Smooth muscle cell (in vitro differentiated cells): ENCODE measurements around the gene ACTR3. TPM values are rescaled to one million over a fixed set of nuclear protein-coding genes. Genes with fewer than 3 reads are reported as not detected.

Source experiments
- DNase-seq: peaks from one replicate; lab custom pipeline; 2025; ENCODE audit not compliant: unreplicated experiment; lab: John Stamatoyannopoulos, UW
- H2AFZ ChIP-seq: fragments of 200-600 bp; sonication (generic); 2 replicates; pipeline ENCODE4 v1.6.0; 2016; ENCODE audit warnings: antibody characterized with exemption, low read depth, mild to moderate bottlenecking
- H3F3A ChIP-seq: fragments of 200-600 bp; sonication (generic); 2 replicates; pipeline ENCODE4 v1.6.0; 2017; ENCODE audit warnings: antibody characterized with exemption, low read depth
- H3K27ac ChIP-seq: fragments of 200-600 bp; sonication (generic); 2 replicates; pipeline ENCODE4 v1.5.1; 2016; ENCODE audit warnings: low read depth, mild to moderate bottlenecking
- H3K27me3 ChIP-seq: fragments of 200-600 bp; sonication (generic); 2 replicates; pipeline ENCODE4 v1.6.1; 2016; ENCODE audit warnings: low read depth, mild to moderate bottlenecking
- H3K36me3 ChIP-seq: fragments of 200-600 bp; sonication (generic); 2 replicates; pipeline ENCODE4 v1.5.1; 2016; ENCODE audit warnings: low read depth
- H3K4me1 ChIP-seq: fragments of 200-600 bp; sonication (generic); 2 replicates; pipeline ENCODE4 v1.5.1; 2016; ENCODE audit warnings: low read depth
- H3K4me2 ChIP-seq: fragments of 200-600 bp; sonication (generic); 2 replicates; pipeline ENCODE4 v1.6.0; 2016; ENCODE audit warnings: mild to moderate bottlenecking
- H3K4me3 ChIP-seq: fragments of 200-600 bp; sonication (generic); 2 replicates; pipeline ENCODE4 v1.5.1; 2016; ENCODE audit warnings: mild to moderate bottlenecking
- H3K79me2 ChIP-seq: fragments of 200-600 bp; sonication (generic); 2 replicates; pipeline ENCODE4 v1.6.0; 2016; ENCODE audit warnings: low read depth, mild to moderate bottlenecking
- H3K9ac ChIP-seq: fragments of 200-600 bp; sonication (generic); 2 replicates; pipeline ENCODE4 v1.6.0; 2016; ENCODE audit warnings: low read depth
- H3K9me3 ChIP-seq: fragments of 200-600 bp; sonication (generic); replicated peaks from 2 replicates; pipeline ENCODE4 v1.5.1; 2016; ENCODE audit warnings: low read depth
- H4K20me1 ChIP-seq: fragments of 200-600 bp; sonication (generic); 2 replicates; pipeline ENCODE4 v1.6.0; 2016; ENCODE audit warnings: low read depth
- CTCF ChIP-seq: fragments of 200-600 bp; sonication (generic); IDR thresholded peaks from 2 replicates; pipeline ENCODE4 v1.5.1; 2017; ENCODE audit warnings: borderline replicate concordance, mild to moderate bottlenecking, antibody characterized with exemption; ENCODE audit not compliant: insufficient read depth, poor library complexity, severe bottlenecking
- WGBS: methylation state at CpG from one replicate; pipeline ENCODE4 v1.1.7; 2016; ENCODE audit warnings: low lambda C conversion rate; 5-methylcytosine and 5-hydroxymethylcytosine counted together
- polyA plus RNA-seq: library from polyadenylated mRNA; unstranded; fragments of >200 nt; fragmentation: Nextera tagmentation; extraction: Ambion mirVana; gene quantifications from 2 replicates; pipeline ENCODE4 v1.2.1, GENCODE V29; 2016
- total RNA-seq: library from RNA; depleted of rRNA; stranded (reverse); fragments of >200 nt; gene quantifications from 2 replicates; pipeline ENCODE4 v1.2.3, GENCODE V29; 2014

ACTR3 gene
- total and polyA plus RNA-seq, 2 experiments from 2014 or later, result 173 to 263 TPM

- peaks cover 61% of the 10 kb centered on the region for H3K4me1 ChIP-seq
Observed at GRCh38 chr2:113896791-113897190, 6.9 kb downstream of the ACTR3 start.

GRCh38 chr2:113898081-113898480 is 8.2 kb downstream of the ACTR3 start:
- Histone ChIP-seq H3K36me3 (no peaks in the 10 kb centered on the region), H3K79me2 (peaks cover 100% of the 10 kb centered on the region), H3K4me2 (peak overlapping the region; percentile 58), H4K20me1 (peaks cover 100% of the 10 kb centered on the region), H3K27me3 (no peaks in the 10 kb centered on the region), H3K27ac (peak overlapping the region; percentile 62), H3K4me3 (no peak overlapping the region), H2AFZ (no peak overlapping the region), H3K9ac (peak overlapping the region; percentile 13), H3K4me1 (peaks cover 48% of the 10 kb centered on the region), H3F3A (peaks cover 23% of the 10 kb centered on the region), H3K9me3 (no peaks in the 10 kb centered on the region)
- TF ChIP-seq CTCF, result no peak
- no peak for DNase-seq

More at GRCh38 chr2:113896791-113897190, 6.9 kb downstream of the ACTR3 start:
- Histone ChIP-seq H3K9me3 (no peaks in the 10 kb centered on the region), H3K36me3 (no peaks in the 10 kb centered on the region), H4K20me1 (peaks cover 100% of the 10 kb centered on the region), H2AFZ (no peak overlapping the region), H3K27me3 (no peaks in the 10 kb centered on the region), H3K9ac (no peak overlapping the region), H3K4me3 (no peak overlapping the region), H3K79me2 (peaks cover 100% of the 10 kb centered on the region), H3K4me2 (peak overlapping the region; percentile 98), H3K27ac (peak overlapping the region; percentile 15), H3F3A (peaks cover 30% of the 10 kb centered on the region)
- no peak for DNase-seq
- TF ChIP-seq CTCF, result no peak
- WGBS, result 71% methylated on average over 2 of the region's 2 CpGs

- H3K4me3 ChIP-seq, result no peak overlapping the region
- no peak overlapping the region for H2AFZ ChIP-seq
- no peak for DNase-seq
- no peak for TF ChIP-seq CTCF
- peaks cover 100% of the 10 kb centered on the region for H4K20me1 ChIP-seq
- peaks cover 100% of the 10 kb centered on the region for H3K79me2 ChIP-seq
- peak overlapping the region; percentile 62 for H3K27ac ChIP-seq
- no peaks in the 10 kb centered on the region for H3K9me3 ChIP-seq
- H3F3A ChIP-seq, result peaks cover 21% of the 10 kb centered on the region
- peak overlapping the region; percentile 58 for H3K4me2 ChIP-seq
- no peaks in the 10 kb centered on the region for H3K36me3 ChIP-seq
- no peaks in the 10 kb centered on the region for H3K27me3 ChIP-seq
- no peak overlapping the region for H3K9ac ChIP-seq
- peaks cover 42% of the 10 kb centered on the region for H3K4me1 ChIP-seq
Observed at GRCh38 chr2:113899166-113899565, 9.3 kb downstream of the ACTR3 start.

- H3K9ac ChIP-seq, result no peak overlapping the region
- no peaks in the 10 kb centered on the region for H3K27me3 ChIP-seq
- no peak overlapping the region for H3K4me2 ChIP-seq
- peaks cover 100% of the 10 kb centered on the region for H3K79me2 ChIP-seq
- 94% methylated on average over 2 of the region's 2 CpGs for WGBS
- peaks cover 7% of the 10 kb centered on the region for H3F3A ChIP-seq
- H3K9me3 ChIP-seq, result peaks cover 7% of the 10 kb centered on the region
- no peak for DNase-seq
- H3K36me3 ChIP-seq, result no peaks in the 10 kb centered on the region
- peaks cover 17% of the 10 kb centered on the region for H3K4me1 ChIP-seq
- H2AFZ ChIP-seq, result no peak overlapping the region
- peaks cover 100% of the 10 kb centered on the region for H4K20me1 ChIP-seq
- no peak overlapping the region for H3K4me3 ChIP-seq
- no peak overlapping the region for H3K27ac ChIP-seq
- no peak for TF ChIP-seq CTCF
Observed at GRCh38 chr2:113901943-113902342, 12.1 kb downstream of the ACTR3 start.
